Endothelial cell of umbilical vein (primary cell): ENCODE measurements around the gene MTCH1. TPM values are rescaled to one million over a fixed set of nuclear protein-coding genes. Genes with fewer than 3 reads are reported as not detected.

Experiments
- BruUV-seq: library from RNA; stranded (reverse); fragments of 400-500 nt; replicated peaks from 2 replicates; lab custom pipeline; 2021; lab: Mats Ljungman, UMichigan
- CTCF ChIA-PET: fragments of 300-600, 350-600 bp; sonication (Branson Sonifier 250); formaldehyde crosslinking; loops from one replicate; lab custom pipeline; 2021; ENCODE audit warnings: antibody characterized with exemption, inconsistent platforms; lab: Charles Lee
- POLR2A ChIA-PET: fragments of 300-600, 350-600 bp; sonication (Branson Sonifier 250); formaldehyde crosslinking; loops from one replicate; lab custom pipeline; 2021; ENCODE audit warnings: antibody characterized with exemption, inconsistent platforms; lab: Charles Lee
- DNase-seq: peaks from one replicate; pipeline ENCODE4 v3.0.0-alpha.2; 2011; ENCODE audit warnings: low read depth, low spot score
- FAIRE-seq: peaks from 2 replicates; lab custom pipeline; 2011; peaks lifted over from hg19 to GRCh38; lab: Jason Lieb, UNC
- H2AFZ ChIP-seq: 2 replicates; pipeline ENCODE4 v1.6.0; 2012; ENCODE audit warnings: low read depth, low read length, control low read depth, inconsistent platforms
- H3K27ac ChIP-seq: 2 replicates; pipeline ENCODE4 v1.5.1; 2011; ENCODE audit warnings: low read depth, mild to moderate bottlenecking, control low read depth, low read length, moderate library complexity; ENCODE audit not compliant: insufficient read depth
- H3K27me3 ChIP-seq, 2 experiments: 2 replicates each; pipeline versions ENCODE4 v1.6.0 to v1.6.1; 2011; ENCODE audit warnings: low read length in 2 of 2, mixed read lengths in 1 of 2; ENCODE audit not compliant: control insufficient read depth in 2 of 2, insufficient read depth in 2 of 2
- H3K36me3 ChIP-seq, 2 experiments: 2 replicates in 1 of 2; 3 replicates in 1 of 2; pipeline ENCODE4 v1.5.1; 2011; ENCODE audit warnings: low read length in 2 of 2, mild to moderate bottlenecking in 1 of 2, moderate library complexity in 1 of 2; ENCODE audit not compliant: control insufficient read depth in 2 of 2, insufficient read depth in 2 of 2; ENCODE audit errors: extremely low read depth in 1 of 2
- H3K4me1 ChIP-seq: 3 replicates; pipeline ENCODE4 v1.5.1; 2011; ENCODE audit warnings: mild to moderate bottlenecking, low read length; ENCODE audit not compliant: control insufficient read depth, insufficient read depth; ENCODE audit errors: extremely low read depth
- H3K4me2 ChIP-seq: 2 replicates; pipeline ENCODE4 v1.6.1; 2011; ENCODE audit warnings: low read length, control low read depth, mixed read lengths; ENCODE audit not compliant: insufficient read depth
- H3K4me3 ChIP-seq, 3 experiments: fragments of 200-600 bp in 1 of 3; sonication (generic), shearing (Covaris generic) in 1 of 3; replicated peaks in 1 of 3; 2 replicates each; pipeline ENCODE4 v1.5.1; 2011 to 2016; ENCODE audit warnings: control low read depth in 3 of 3, low read length in 3 of 3, mild to moderate bottlenecking in 2 of 3, inconsistent platforms in 1 of 3, low read depth in 1 of 3, moderate library complexity in 1 of 3; ENCODE audit not compliant: insufficient read depth in 1 of 3
- H3K79me2 ChIP-seq: 2 replicates; pipeline ENCODE4 v1.6.0; 2012; ENCODE audit warnings: low read length, inconsistent platforms; ENCODE audit not compliant: control insufficient read depth, insufficient read depth
- H3K9ac ChIP-seq: replicated peaks from 2 replicates; pipeline ENCODE3; 2011; ENCODE audit warnings: low read length, control low read depth; ENCODE audit not compliant: insufficient read depth; ENCODE audit errors: extremely low read depth
- H3K9me1 ChIP-seq: replicated peaks from 3 replicates; pipeline ENCODE4 v1.6.0; 2011; ENCODE audit warnings: mild to moderate bottlenecking, low read length; ENCODE audit not compliant: control insufficient read depth, insufficient read depth; ENCODE audit errors: extremely low read depth
- H3K9me3 ChIP-seq: replicated peaks from 2 replicates; pipeline ENCODE4 v1.5.1; 2012; ENCODE audit warnings: low read length, inconsistent platforms; ENCODE audit not compliant: control insufficient read depth, insufficient read depth
- H4K20me1 ChIP-seq: replicated peaks from 2 replicates; pipeline ENCODE3; 2011; ENCODE audit warnings: mild to moderate bottlenecking, low read length; ENCODE audit not compliant: control insufficient read depth, insufficient read depth; ENCODE audit errors: extremely low read depth
- EZH2 ChIP-seq: IDR thresholded peaks from 2 replicates; pipeline ENCODE4 v1.6.1; 2012; ENCODE audit warnings: borderline replicate concordance, low read depth, mild to moderate bottlenecking, moderate library complexity, low read length, inconsistent platforms; ENCODE audit not compliant: severe bottlenecking
- FOS ChIP-seq: IDR thresholded peaks from 2 replicates; pipeline ENCODE4 v1.6.1; 2011; ENCODE audit warnings: mild to moderate bottlenecking, low read length, moderate library complexity, borderline replicate concordance; ENCODE audit not compliant: insufficient read depth
- GATA2 ChIP-seq: IDR thresholded peaks from 2 replicates; pipeline ENCODE4 v1.7.0; 2011; ENCODE audit warnings: low read depth, mild to moderate bottlenecking, moderate library complexity, mixed read lengths, low read length; ENCODE audit not compliant: insufficient read length, insufficient read depth
- JUN ChIP-seq: IDR thresholded peaks from 2 replicates; pipeline ENCODE4 v1.6.1; 2011; ENCODE audit warnings: borderline replicate concordance, low read depth; ENCODE audit not compliant: insufficient read length, insufficient read depth
- MYC ChIP-seq: IDR thresholded peaks from one replicate; pipeline ENCODE4 v1.6.1; 2011; ENCODE audit warnings: mild to moderate bottlenecking, low read depth, low read length
- POLR2A ChIP-seq: IDR thresholded peaks from 2 replicates; pipeline ENCODE4 v1.6.1; 2012; ENCODE audit warnings: low read depth, mild to moderate bottlenecking, control low read depth, low read length
- POLR2AphosphoS5 ChIP-seq: IDR thresholded peaks from 2 replicates; pipeline ENCODE4 v1.6.1; 2012; ENCODE audit warnings: low read depth, mild to moderate bottlenecking, control low read depth, low read length, moderate library complexity; ENCODE audit not compliant: insufficient read depth
- dilution Hi-C: fragments of 300-500 bp; cut with MboI; formaldehyde crosslinking; loops from one replicate; pipeline ENCODE4 v1.15.0; 2019; ENCODE audit warnings: low sequenced_read_pairs; ENCODE audit not compliant: extremely low pct_ligation_motif_present
- intact Hi-C: fragments of 100-400 bp; cut with micrococcal nuclease; formaldehyde crosslinking; loops from one replicate; pipeline ENCODE4 v1.10.0; 2022
- polyA plus RNA-seq, 4 experiments: library from polyadenylated mRNA; depleted of rRNA in 3 of 4; stranded (reverse) in 3 of 4; unstranded in 1 of 4; fragments of >200 nt; gene quantifications; 2 replicates each; pipeline versions ENCODE4 v1.2.1 to v1.2.3, GENCODE V29; 2011 to 2012; ENCODE audit warnings: missing spikeins in 1 of 4
- total RNA-seq: library from RNA; stranded (reverse); gene quantifications from 2 replicates; pipeline ENCODE4 v1.2.3, GENCODE V29; 2021
- TF ChIP-seq, protein P1 (sequence below), 2 donors: IDR thresholded peaks; 1 replicate in 1 of 2; 2 replicates in 1 of 2; pipeline ENCODE4 v1.5.1; 2011; ENCODE audit warnings: low read length in 2 of 2, mild to moderate bottlenecking in 2 of 2, moderate library complexity in 2 of 2, control low read depth in 1 of 2, inconsistent platforms in 1 of 2, low read depth in 1 of 2; ENCODE audit not compliant: insufficient read depth in 1 of 2; ENCODE audit errors: extremely low read depth in 1 of 2
- TF ChIP-seq, protein P2 (sequence below): IDR thresholded peaks from 2 replicates; pipeline ENCODE4 v1.6.1; 2011; ENCODE audit not compliant: insufficient read depth, insufficient read length

Gene MTCH1
- total and polyA plus RNA-seq, 2 donors (not counting 3 experiments of a cell fraction or from before 2014, with no cell fraction given): 218 to 228 TPM

DNA sequence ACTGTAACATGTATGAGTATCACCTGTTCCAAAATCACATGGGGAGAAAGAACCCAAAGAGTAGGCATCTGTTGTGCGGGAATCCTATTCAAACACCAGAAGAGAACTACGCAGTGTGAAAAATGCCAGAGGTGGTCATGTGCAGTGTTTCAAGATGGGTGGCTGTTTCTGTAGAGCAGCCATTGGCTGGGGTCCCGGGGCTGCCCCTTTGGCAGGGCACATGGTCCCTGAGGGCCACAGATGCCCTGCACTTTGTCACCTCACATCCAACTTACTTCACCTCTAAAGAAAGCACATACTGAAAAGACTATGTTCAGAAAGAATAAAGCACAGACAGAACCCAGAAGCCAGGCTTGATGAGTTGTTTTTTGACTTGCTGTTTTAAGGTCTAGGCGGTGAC lies 12.3 kb downstream of the MTCH1 start:
- no TSS peak for BruUV-seq

More for the DNA sequence above, 12.3 kb downstream of the MTCH1 start:
- Histone ChIP-seq H3K27me3 (no peaks in the 10 kb centered on the region), H3K4me1 (no peaks in the 10 kb centered on the region), H4K20me1 (no peaks in the 10 kb centered on the region), H3K4me3 (no peak overlapping the region), H2AFZ (no peak overlapping the region), H3K9me1 (no peaks in the 10 kb centered on the region), H3K4me2 (no peak overlapping the region), H3K79me2 (peaks cover 8% of the 10 kb centered on the region), H3K9ac (no peak overlapping the region), H3K9me3 (no peaks in the 10 kb centered on the region), H3K27ac (no peak overlapping the region), H3K36me3 (peaks cover 46 to 91% of the 10 kb centered on the region in 2 experiments)
- intact Hi-C loops (no loop called here), dilution Hi-C loops (no loop called here)
- DNase-seq (no peak), FAIRE-seq (no peak)
- TF ChIP-seq, protein P1, sequence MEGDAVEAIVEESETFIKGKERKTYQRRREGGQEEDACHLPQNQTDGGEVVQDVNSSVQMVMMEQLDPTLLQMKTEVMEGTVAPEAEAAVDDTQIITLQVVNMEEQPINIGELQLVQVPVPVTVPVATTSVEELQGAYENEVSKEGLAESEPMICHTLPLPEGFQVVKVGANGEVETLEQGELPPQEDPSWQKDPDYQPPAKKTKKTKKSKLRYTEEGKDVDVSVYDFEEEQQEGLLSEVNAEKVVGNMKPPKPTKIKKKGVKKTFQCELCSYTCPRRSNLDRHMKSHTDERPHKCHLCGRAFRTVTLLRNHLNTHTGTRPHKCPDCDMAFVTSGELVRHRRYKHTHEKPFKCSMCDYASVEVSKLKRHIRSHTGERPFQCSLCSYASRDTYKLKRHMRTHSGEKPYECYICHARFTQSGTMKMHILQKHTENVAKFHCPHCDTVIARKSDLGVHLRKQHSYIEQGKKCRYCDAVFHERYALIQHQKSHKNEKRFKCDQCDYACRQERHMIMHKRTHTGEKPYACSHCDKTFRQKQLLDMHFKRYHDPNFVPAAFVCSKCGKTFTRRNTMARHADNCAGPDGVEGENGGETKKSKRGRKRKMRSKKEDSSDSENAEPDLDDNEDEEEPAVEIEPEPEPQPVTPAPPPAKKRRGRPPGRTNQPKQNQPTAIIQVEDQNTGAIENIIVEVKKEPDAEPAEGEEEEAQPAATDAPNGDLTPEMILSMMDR (IDR thresholded peaks at IDR 0.05; ENCODE audit: extremely low read depth in 1 of 2, insufficient read depth in 1 of 2, low read depth in 1 of 2, low read length in 2 of 2): no peak
- TF ChIP-seq JUN (no peak), POLR2A (no peak), FOS (no peak), EZH2 (no peak), MYC (no peak), POLR2AphosphoS5 (no peak), GATA2 (no peak)
- TF ChIP-seq, protein P2, sequence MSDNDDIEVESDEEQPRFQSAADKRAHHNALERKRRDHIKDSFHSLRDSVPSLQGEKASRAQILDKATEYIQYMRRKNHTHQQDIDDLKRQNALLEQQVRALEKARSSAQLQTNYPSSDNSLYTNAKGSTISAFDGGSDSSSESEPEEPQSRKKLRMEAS: no peak
- ChIA-PET POLR2A (no interaction called here), CTCF (no interaction called here)
